Keratinocyte (primary cell): ENCODE measurements around the gene KCNS3. TPM values are rescaled to one million over a fixed set of nuclear protein-coding genes. Genes with fewer than 3 reads are reported as not detected.

Source experiments
- DNase-seq: peaks from one replicate; pipeline ENCODE4 v3.0.0-alpha.2; 2011; ENCODE audit warnings: low read depth, missing footprints, low spot score
- FAIRE-seq: peaks from 2 replicates; lab custom pipeline; 2011; peaks lifted over from hg19 to GRCh38; lab: Jason Lieb, UNC
- H2AFZ ChIP-seq: 2 replicates; pipeline ENCODE4 v1.6.0; 2012; ENCODE audit warnings: low read length, control low read depth, inconsistent platforms; ENCODE audit not compliant: control insufficient read depth
- H3K27ac ChIP-seq: 2 replicates; pipeline ENCODE4 v1.5.1; 2011; ENCODE audit warnings: low read length; ENCODE audit not compliant: control insufficient read depth, insufficient read depth
- H3K27me3 ChIP-seq: 3 replicates; pipeline ENCODE4 v1.6.0; 2011; ENCODE audit warnings: low read length; ENCODE audit not compliant: control insufficient read depth, insufficient read depth; ENCODE audit errors: extremely low read depth
- H3K36me3 ChIP-seq, 2 experiments: 2 replicates in 1 of 2; 3 replicates in 1 of 2; pipeline ENCODE4 v1.5.1; 2011; ENCODE audit warnings: low read length in 2 of 2, mild to moderate bottlenecking in 1 of 2; ENCODE audit not compliant: control insufficient read depth in 2 of 2, insufficient read depth in 2 of 2; ENCODE audit errors: extremely low read depth in 1 of 2
- H3K4me1 ChIP-seq: 3 replicates; pipeline ENCODE4 v1.5.1; 2011; ENCODE audit warnings: low read length; ENCODE audit not compliant: control insufficient read depth, insufficient read depth; ENCODE audit errors: extremely low read depth
- H3K4me2 ChIP-seq: 3 replicates; pipeline ENCODE4 v1.6.0; 2011; ENCODE audit warnings: low read depth, low read length; ENCODE audit not compliant: control insufficient read depth, insufficient read depth; ENCODE audit errors: extremely low read depth
- H3K4me3 ChIP-seq, 3 experiments: fragments of 200-600 bp in 1 of 3; sonication (generic) in 1 of 3; 2 replicates in 2 of 3; 3 replicates in 1 of 3; pipeline ENCODE4 v1.5.1; 2011 to 2016; ENCODE audit warnings: low read length in 3 of 3, mild to moderate bottlenecking in 3 of 3, control low read depth in 2 of 3, inconsistent platforms in 1 of 3, low read depth in 1 of 3, mixed read lengths in 1 of 3, mixed run types in 1 of 3, moderate library complexity in 1 of 3; ENCODE audit not compliant: control insufficient read depth in 2 of 3, insufficient read depth in 2 of 3; ENCODE audit errors: extremely low read depth in 1 of 3
- H3K79me2 ChIP-seq: 2 replicates; pipeline ENCODE4 v1.6.0; 2012; ENCODE audit warnings: low read length; ENCODE audit not compliant: control insufficient read depth, insufficient read depth
- H3K9ac ChIP-seq: 3 replicates; pipeline ENCODE4 v1.6.0; 2011; ENCODE audit warnings: low read length; ENCODE audit not compliant: control insufficient read depth, insufficient read depth; ENCODE audit errors: extremely low read depth
- H3K9me1 ChIP-seq: 3 replicates; pipeline ENCODE4 v1.6.0; 2011; ENCODE audit warnings: low read length; ENCODE audit not compliant: control insufficient read depth, insufficient read depth; ENCODE audit errors: extremely low read depth
- H3K9me3 ChIP-seq: 2 replicates; pipeline ENCODE4 v1.5.1; 2012; ENCODE audit warnings: low read depth, low read length; ENCODE audit not compliant: control insufficient read depth
- H4K20me1 ChIP-seq: 3 replicates; pipeline ENCODE4 v1.6.0; 2011; ENCODE audit warnings: low read length; ENCODE audit not compliant: control insufficient read depth, insufficient read depth; ENCODE audit errors: extremely low read depth
- CTCF ChIP-seq, 3 experiments: IDR thresholded peaks in 1 of 3; conservative IDR thresholded peaks in 1 of 3; optimal IDR thresholded peaks in 1 of 3; 2 replicates in 2 of 3; 3 replicates in 1 of 3; pipeline versions ENCODE3 to v1.5.1; 2011; ENCODE audit warnings: low read length in 3 of 3, mild to moderate bottlenecking in 3 of 3, moderate library complexity in 2 of 3, control low read depth in 1 of 3, inconsistent platforms in 1 of 3; ENCODE audit not compliant: insufficient read depth in 2 of 3; ENCODE audit errors: extremely low read depth in 1 of 3
- EZH2 ChIP-seq: IDR thresholded peaks from one replicate; pipeline ENCODE4 v1.6.1; 2012; ENCODE audit warnings: inconsistent platforms, mild to moderate bottlenecking, low read length, moderate library complexity
- dilution Hi-C: fragments of 300-500 bp; cut with MboI; formaldehyde crosslinking; loops from one replicate; pipeline ENCODE4 v1.7.0; 2020; ENCODE audit warnings: low sequenced_read_pairs; ENCODE audit not compliant: extremely low pct_ligation_motif_present
- polyA plus RNA-seq, 5 experiments: library from polyadenylated mRNA; depleted of rRNA in 3 of 5; stranded (reverse) in 3 of 5; stranded (forward) in 1 of 5; unstranded in 1 of 5; fragments of >200 nt; gene quantifications; 1 replicate in 1 of 5; 2 replicates in 3 of 5; 3 replicates in 1 of 5; pipeline versions ENCODE4 v1.2.1 to v1.2.3, GENCODE V29; 2011 to 2012; ENCODE audit warnings: missing spikeins in 2 of 5, low read depth in 1 of 5, low replicate concordance in 1 of 5

KCNS3 gene
- polyA plus RNA-seq, 1 donor (not counting 4 experiments of a cell fraction or from before 2014, with no cell fraction given): 7.3 TPM

GRCh38 chr2:17879137-17879912 lies 858 bp downstream of the KCNS3 start:
- Histone ChIP-seq H3K27ac (no peak overlapping the region), H3K27me3 (peaks cover 23% of the 10 kb centered on the region)
- peak; percentile 46 for FAIRE-seq

GRCh38 chr2:17879913-17880274 lies 1.4 kb downstream of the KCNS3 start:
- peaks cover 23% of the 10 kb centered on the region for H3K27me3 ChIP-seq
- dilution Hi-C loops: no loop called here
- H3K79me2 ChIP-seq: no peaks in the 10 kb centered on the region
- no peaks in the 10 kb centered on the region for H3K36me3 ChIP-seq
- H3K4me2 ChIP-seq: peak overlapping the region; percentile 88
- no peaks in the 10 kb centered on the region for H3K9me1 ChIP-seq
- no peak overlapping the region for H2AFZ ChIP-seq
- FAIRE-seq: no peak
- no peak for TF ChIP-seq EZH2
- H3K27ac ChIP-seq: no peak overlapping the region
- H3K9me3 ChIP-seq: no peaks in the 10 kb centered on the region
- no peaks in the 10 kb centered on the region for H3K4me1 ChIP-seq
- H3K9ac ChIP-seq: no peak overlapping the region
- H3K4me3 ChIP-seq: peak overlapping the region in 2 of 3 experiments; percentile 76 to 94
- no peaks in the 10 kb centered on the region for H4K20me1 ChIP-seq
- DNase-seq: no peak

More at GRCh38 chr2:17879137-17879912, 858 bp downstream of the KCNS3 start:
- TF ChIP-seq CTCF (optimal IDR thresholded peaks at IDR 0.05 in 1 of 3, IDR thresholded peaks at IDR 0.05 in 1 of 3, conservative IDR thresholded peaks at IDR 0.05 in 1 of 3; ENCODE audit: extremely low read depth in 1 of 3, insufficient read depth in 2 of 3, low read length in 3 of 3) (peak; percentile 28 to 57 (median 51)), EZH2 (no peak)
- H3K9me1 ChIP-seq: no peaks in the 10 kb centered on the region
- no peaks in the 10 kb centered on the region for H3K9me3 ChIP-seq
- peak overlapping the region; percentile 88 for H3K4me2 ChIP-seq
- dilution Hi-C loops: no loop called here
- DNase-seq: peak; percentile 21
- no peaks in the 10 kb centered on the region for H3K36me3 ChIP-seq
- H2AFZ ChIP-seq: peak overlapping the region; percentile 96
- H3K4me1 ChIP-seq: no peaks in the 10 kb centered on the region
- peak overlapping the region; percentile 67 for H3K9ac ChIP-seq
- H3K4me3 ChIP-seq: peak overlapping the region; percentile 57 to 94 (median 76)
- H4K20me1 ChIP-seq: no peaks in the 10 kb centered on the region
- H3K79me2 ChIP-seq: no peaks in the 10 kb centered on the region
